Measurements from ENCODE around the gene PABPN1L.
"Not testable (repeated sequence)": the region's sequence is repeated elsewhere in the genome, so short reads cannot be mapped to it uniquely, and the experiment has no call there.

Gene PABPN1L

DNA sequence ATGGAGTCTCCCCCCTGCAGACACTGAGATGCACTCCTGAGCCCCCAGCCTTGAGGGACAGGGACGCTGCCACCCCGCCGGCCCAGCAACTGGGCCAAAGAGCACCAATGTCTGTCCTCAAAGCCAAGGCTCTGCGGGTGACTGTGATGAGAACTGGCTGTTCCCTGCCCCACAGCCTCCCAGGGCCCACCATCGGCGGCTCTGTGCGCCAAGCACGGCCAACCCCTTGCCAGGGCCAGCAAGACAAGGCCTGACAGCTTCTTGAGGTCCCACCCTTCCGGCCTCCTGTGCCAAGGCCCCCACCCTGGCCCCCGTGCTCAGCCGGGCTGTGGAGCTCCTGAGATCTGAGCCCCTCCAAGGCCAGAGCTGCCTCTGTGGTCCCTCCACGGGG is 34.2 kb upstream of the PABPN1L start:
- DNase-seq = no peak

DNA sequence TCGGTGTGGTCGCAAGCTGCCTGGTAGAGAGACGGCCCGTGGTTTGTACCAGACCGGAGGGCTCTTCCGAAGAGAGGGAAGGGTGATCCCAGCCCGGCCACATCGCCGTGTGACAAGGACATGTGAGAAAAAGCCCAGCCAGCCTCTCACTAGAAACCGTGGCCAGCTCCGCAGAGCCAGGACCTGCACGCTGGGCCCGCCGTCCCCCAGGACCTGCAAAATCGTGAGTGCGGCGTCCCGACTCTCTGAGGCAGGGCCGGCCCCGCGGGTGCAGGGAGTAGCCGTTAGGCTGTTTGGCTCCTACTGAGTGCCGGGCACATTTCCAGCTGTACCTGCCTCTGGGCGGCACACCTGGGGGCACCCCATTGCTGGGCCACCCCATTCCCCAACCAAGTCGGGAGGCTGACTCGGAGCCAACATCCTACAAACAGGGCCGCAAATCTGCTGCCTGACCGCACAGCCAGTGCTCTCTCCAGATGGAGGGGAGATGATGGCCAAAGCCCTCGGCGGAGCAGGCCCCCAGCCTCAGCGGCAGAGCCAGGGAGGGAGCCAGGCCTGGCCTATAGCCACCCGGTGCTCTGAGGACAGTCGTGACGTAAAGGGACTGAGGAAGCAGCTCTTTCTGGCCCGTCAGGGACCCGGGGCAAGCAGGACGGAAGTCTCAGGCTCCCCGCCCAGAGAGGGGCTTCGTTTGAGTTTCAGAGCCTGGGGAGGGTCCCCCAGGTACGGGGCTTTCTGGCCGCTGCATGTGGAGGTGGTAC is 33.6 kb upstream of the PABPN1L start:
- no peak for DNase-seq

- no peak for DNase-seq
Observed at GRCh38 chr16:88897696-88898425, 31.4 kb upstream of the PABPN1L start.

GRCh38 chr16:88896238-88897070 is 30.0 kb upstream of the PABPN1L start:
- no peak for DNase-seq

DNA sequence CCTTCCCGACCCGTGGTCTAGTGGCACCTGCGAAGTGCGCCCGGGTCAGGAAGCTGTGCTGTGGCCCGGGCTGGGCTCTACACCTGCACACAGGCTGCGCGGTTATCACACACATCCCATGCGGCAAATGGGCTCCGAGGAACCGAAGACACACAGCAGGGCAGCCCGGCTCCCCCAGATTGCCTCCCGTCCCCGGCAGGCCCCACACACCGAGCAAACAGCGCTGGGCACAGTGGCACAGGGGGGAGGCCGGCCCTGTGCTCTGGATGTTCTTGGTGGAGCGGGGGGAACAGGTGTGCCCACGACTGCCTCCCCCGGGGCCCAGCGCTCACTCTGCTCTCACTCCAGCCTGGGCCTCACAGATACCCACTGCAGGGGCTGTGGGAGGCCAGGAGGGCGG is 28.9 kb upstream of the PABPN1L start:
- no peak for DNase-seq

DNA sequence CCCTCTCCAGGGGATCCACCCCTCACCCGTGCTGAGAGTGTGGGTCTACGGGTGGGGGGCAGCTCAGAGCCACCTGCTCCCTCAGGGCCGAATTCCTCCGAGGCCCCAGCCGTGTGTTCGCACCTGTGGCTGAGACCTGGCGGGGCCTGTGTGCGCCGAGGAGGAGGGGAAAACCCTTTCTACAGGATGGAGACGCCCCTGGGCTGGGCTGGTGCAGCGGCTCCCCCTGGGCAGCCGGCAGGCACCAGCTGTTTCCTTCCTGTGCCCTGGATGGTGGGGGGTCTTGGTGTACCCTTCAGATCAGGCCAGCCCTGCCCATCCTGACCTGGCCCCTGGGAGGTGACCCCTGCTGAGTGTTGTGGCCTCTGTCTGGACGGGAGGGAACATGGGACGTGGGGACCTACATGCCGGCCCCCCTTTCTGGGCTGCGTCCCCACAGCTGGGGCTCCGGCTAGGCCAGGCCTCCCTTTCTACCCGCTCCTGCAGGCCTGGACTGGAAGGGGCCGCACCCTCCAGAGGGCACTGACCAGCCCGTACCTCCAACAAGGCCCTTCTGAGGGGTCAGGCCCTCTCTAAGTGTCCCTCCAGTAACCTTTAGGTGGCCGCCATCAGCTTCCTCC is 28.3 kb upstream of the PABPN1L start:
- no peak for DNase-seq

DNA sequence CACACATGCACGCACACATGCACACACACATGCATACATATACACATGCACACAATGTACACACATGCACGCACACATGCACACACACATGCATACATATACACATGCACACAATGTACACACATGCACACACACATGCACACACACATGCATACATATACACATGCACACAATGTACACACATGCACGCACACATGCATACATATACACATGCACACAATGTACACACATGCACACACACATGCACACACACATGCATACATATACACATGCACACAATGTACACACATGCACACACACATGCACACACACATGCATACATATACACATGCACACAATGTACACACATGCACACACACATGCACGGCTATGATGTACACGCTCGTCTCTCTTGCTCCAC is 27.8 kb upstream of the PABPN1L start:
- not testable (repeated sequence) for DNase-seq

DNA sequence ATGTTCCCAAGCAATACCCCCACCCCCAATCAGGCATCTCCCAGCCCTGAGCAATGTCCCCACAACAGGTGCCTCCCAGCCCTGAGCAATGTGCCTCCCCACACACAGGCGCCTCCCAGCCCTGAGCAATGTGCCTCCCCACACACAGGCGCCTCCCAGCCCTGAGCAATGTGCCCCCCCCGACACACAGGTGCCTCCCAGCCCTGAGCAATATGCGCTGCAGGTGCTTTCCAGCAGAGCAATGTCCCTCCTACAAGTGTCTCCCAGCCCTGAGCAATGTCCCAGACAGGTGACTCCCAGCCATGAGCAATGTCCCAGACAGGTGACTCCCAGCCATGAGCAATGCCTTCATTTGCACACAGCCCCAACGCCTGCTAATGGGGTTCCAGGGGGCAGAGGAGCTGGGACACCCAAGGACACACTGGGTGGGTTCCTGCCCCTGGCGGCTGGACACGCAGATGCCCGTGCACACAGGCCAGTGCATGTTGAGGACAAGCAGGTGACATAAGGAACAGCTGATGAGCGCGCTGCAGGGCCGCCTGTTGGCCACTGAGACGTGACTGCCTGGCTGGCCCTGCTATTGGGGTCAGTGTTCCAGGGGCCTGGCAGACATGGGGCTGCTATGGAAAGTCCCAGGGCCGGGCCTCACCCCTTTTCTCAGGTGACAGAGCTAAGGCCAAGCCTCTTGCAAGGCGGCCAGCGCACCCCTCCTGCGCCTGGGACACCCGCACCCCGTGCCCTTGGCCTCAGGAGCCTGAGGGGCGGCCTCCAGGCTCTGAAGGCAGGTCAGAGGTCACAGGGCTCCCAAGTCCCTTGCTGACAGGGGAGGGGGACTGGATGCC is 26.9 kb upstream of the PABPN1L start:
- DNase-seq = no peak

GRCh38 chr16:88892065-88892464 is 25.6 kb upstream of the PABPN1L start:
- no peak for DNase-seq

GRCh38 chr16:88891083-88891482 is 24.6 kb upstream of the PABPN1L start:
- no peak for DNase-seq

DNA sequence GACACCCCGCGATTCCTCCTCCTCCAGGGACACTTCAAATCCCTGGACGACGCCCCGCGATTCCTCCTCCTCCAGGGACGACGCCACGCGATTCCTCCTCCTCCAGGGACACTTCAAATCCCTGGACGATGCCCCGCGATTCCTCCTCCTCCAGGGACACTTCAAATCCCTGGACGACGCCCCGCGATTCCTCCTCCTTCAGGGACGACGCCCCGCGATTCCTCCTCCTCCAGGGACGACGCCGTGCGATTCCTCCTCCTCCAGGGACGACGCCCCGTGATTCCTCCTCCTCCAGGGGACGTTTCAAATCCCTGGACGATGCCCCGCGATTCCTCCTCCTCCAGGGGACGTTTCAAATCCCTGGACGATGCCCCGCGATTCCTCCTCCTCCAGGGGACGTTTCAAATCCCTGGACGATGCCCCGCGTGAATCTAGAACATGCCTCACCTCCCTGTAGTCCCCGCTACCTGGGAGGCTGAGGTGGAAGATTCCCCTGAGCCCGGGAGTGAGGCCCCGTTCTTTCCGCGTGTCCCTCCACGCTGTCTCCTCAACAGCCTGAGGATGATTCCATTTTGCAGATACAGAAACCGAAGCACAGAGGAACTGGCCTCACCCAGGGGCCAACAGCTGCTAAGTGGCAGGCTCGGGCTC is 23.4 kb upstream of the PABPN1L start:
- not testable (repeated sequence) for DNase-seq

GRCh38 chr16:88888461-88889387 is 22.3 kb upstream of the PABPN1L start:
- DNase-seq = no peak

- no peak for DNase-seq
Observed at GRCh38 chr16:88888057-88888456, 21.6 kb upstream of the PABPN1L start.

- DNase-seq = no peak
Observed at GRCh38 chr16:88886845-88887521, 20.5 kb upstream of the PABPN1L start.

DNA sequence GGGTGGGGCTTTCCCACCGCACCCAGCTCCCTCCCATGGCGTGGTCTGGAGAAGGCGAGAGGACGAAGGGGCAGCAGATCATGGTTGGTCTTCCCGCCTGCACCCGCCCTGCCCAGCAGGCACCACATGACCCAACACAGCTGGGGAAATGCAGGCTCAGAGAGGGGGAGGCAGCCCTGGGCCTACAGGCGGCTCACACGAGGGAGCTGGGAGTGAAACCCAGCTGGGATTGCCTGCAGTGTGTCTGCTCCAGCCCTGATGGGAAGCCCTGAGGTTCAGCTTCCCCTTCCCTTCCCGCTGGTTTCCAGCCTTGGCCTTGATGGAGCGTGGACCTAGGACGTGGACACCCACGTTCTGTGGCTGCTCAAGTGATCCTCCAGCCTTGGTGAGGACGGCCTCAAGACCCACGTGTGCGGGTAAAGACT is 20.0 kb upstream of the PABPN1L start:
- no peak for DNase-seq

- no peak for DNase-seq
Observed at GRCh38 chr16:88885693-88886280, 19.3 kb upstream of the PABPN1L start.

DNA sequence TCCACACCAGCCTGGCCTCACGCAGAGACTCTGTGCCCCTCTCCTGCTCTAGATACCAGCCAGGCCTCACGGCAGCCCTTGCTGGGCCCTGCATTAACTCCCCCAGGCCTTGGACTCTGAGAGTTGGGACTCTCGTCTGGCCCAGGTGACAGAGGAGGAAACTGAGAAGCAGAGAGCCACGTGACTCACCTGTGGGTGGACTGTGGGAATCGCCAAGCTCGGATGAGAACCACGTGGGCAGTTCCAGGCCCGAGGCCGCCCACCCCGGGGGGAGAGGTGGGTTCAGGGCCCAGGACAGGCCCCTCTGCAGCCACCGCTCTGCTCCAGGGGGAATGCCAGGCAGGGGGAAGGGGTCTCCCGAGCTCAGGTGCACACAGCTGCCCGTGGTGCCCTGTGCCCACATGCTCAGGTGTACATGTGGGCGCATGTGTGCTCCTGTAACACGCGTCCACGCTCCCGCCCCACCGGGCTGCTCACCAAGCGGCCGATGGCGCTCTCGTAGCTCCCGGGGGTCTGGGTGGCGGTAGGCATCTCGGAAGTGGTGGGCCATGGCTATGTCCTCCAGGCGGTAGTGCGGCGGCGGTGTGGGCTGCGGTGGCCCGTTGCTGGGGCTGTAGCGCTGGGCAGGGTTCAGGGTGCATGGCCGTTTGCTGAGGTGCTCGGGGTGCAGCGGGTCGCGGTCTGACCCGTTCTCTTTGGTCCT is 18.3 kb upstream of the PABPN1L start:
- DNase-seq = no peak

- no peak for DNase-seq
Observed at GRCh38 chr16:88883946-88884345, 17.5 kb upstream of the PABPN1L start.

Data from CD4-positive, alpha-beta T cell treated with Interleukin-17A for 4 hours (primary cell).